H9 (cell line): ENCODE results near the gene ZNF664. TPM values are rescaled to one million over a fixed set of nuclear protein-coding genes. Genes with fewer than 3 reads are reported as not detected.

ENCODE experiments used
- DNase-seq: peaks from one replicate; pipeline ENCODE4 v3.0.0-alpha.2; 2017
- H2AFZ ChIP-seq: one replicate; pipeline ENCODE4 v1.6.1; 2013; ENCODE audit warnings: mild to moderate bottlenecking, low read length, control low read depth, moderate library complexity
- H2AK5ac ChIP-seq: 2 replicates; pipeline ENCODE4 v1.6.1; 2013; ENCODE audit warnings: low read length, control low read depth, mixed read lengths; ENCODE audit not compliant: insufficient read length
- H2BK120ac ChIP-seq: one replicate; pipeline ENCODE4 v1.6.1; 2013; ENCODE audit warnings: low read depth, mild to moderate bottlenecking, low read length, control low read depth, inconsistent platforms; ENCODE audit not compliant: poor library complexity, severe bottlenecking
- H2BK12ac ChIP-seq: 2 replicates; pipeline ENCODE4 v1.6.1; 2013; ENCODE audit warnings: low read length, control low read depth, mixed read lengths, low read depth; ENCODE audit not compliant: insufficient read length
- H2BK15ac ChIP-seq: 2 replicates; pipeline ENCODE4 v1.6.1; 2013; ENCODE audit warnings: low read depth, low read length, control low read depth
- H2BK20ac ChIP-seq: one replicate; pipeline ENCODE4 v1.6.1; 2013; ENCODE audit warnings: low read depth, mild to moderate bottlenecking, low read length, control low read depth, inconsistent platforms; ENCODE audit not compliant: poor library complexity, severe bottlenecking
- H2BK5ac ChIP-seq: 2 replicates; pipeline ENCODE4 v1.6.1; 2013; ENCODE audit warnings: low read length, control low read depth, mixed read lengths; ENCODE audit not compliant: insufficient read length
- H3K14ac ChIP-seq: 2 replicates; pipeline ENCODE4 v1.6.1; 2013; ENCODE audit warnings: low read length, control low read depth; ENCODE audit not compliant: insufficient read depth
- H3K18ac ChIP-seq: 2 replicates; pipeline ENCODE4 v1.6.1; 2013; ENCODE audit warnings: low read depth, mild to moderate bottlenecking, mixed read lengths, low read length, control low read depth; ENCODE audit not compliant: insufficient read length
- H3K23ac ChIP-seq: 2 replicates; pipeline ENCODE4 v1.6.1; 2013; ENCODE audit warnings: low read length, control low read depth, mixed read lengths, low read depth; ENCODE audit not compliant: insufficient read length
- H3K23me2 ChIP-seq: 2 replicates; pipeline ENCODE4 v1.6.1; 2013; ENCODE audit warnings: low read depth, mild to moderate bottlenecking, mixed read lengths, low read length, control low read depth; ENCODE audit not compliant: insufficient read length, poor library complexity, severe bottlenecking
- H3K27ac ChIP-seq: 2 replicates; pipeline ENCODE4 v1.5.1; 2013; ENCODE audit warnings: low read length, control low read depth, mixed read lengths, low read depth; ENCODE audit not compliant: insufficient read length
- H3K27me3 ChIP-seq: 2 replicates; pipeline ENCODE4 v1.6.1; 2013; ENCODE audit warnings: low read length, control low read depth, inconsistent platforms; ENCODE audit not compliant: insufficient read depth
- H3K4ac ChIP-seq: 2 replicates; pipeline ENCODE4 v1.6.1; 2013; ENCODE audit warnings: low read depth, mild to moderate bottlenecking, control low read depth, inconsistent platforms, low read length, moderate library complexity
- H3K4me1 ChIP-seq: 2 replicates; pipeline ENCODE4 v1.6.1; 2013; ENCODE audit warnings: low read length, control low read depth, inconsistent platforms; ENCODE audit not compliant: insufficient read depth
- H3K4me2 ChIP-seq: 2 replicates; pipeline ENCODE4 v1.6.1; 2013; ENCODE audit warnings: low read length, control low read depth, mixed read lengths; ENCODE audit not compliant: insufficient read length, insufficient read depth
- H3K56ac ChIP-seq: 2 replicates; pipeline ENCODE4 v1.6.1; 2013; ENCODE audit warnings: low read depth, mild to moderate bottlenecking, mixed read lengths, low read length, control low read depth; ENCODE audit not compliant: insufficient read length
- H3K79me1 ChIP-seq: 2 replicates; pipeline ENCODE4 v1.6.1; 2013; ENCODE audit warnings: low read depth, mild to moderate bottlenecking, moderate library complexity, low read length, control low read depth, inconsistent platforms; ENCODE audit not compliant: insufficient read depth, poor library complexity, severe bottlenecking
- H3K79me2 ChIP-seq: 2 replicates; pipeline ENCODE4 v1.6.1; 2013; ENCODE audit warnings: low read length, control low read depth, inconsistent platforms; ENCODE audit not compliant: insufficient read depth
- H3K9ac ChIP-seq: 2 replicates; pipeline ENCODE4 v1.6.1; 2013; ENCODE audit warnings: low read length, control low read depth, mixed read lengths; ENCODE audit not compliant: insufficient read length; ENCODE audit errors: extremely low read depth
- H3K9me3 ChIP-seq: one replicate; pipeline ENCODE4 v1.6.1; 2013; ENCODE audit warnings: low read depth, low read length, inconsistent platforms; ENCODE audit not compliant: control insufficient read depth
- H3T11ph ChIP-seq: one replicate; pipeline ENCODE4 v1.6.1; 2013; ENCODE audit warnings: mild to moderate bottlenecking, low read length, control low read depth, inconsistent platforms
- H4K20me1 ChIP-seq: one replicate; pipeline ENCODE4 v1.6.1; 2013; ENCODE audit not compliant: control insufficient read depth, insufficient read length, insufficient read depth
- H4K5ac ChIP-seq: 2 replicates; pipeline ENCODE4 v1.6.1; 2013; ENCODE audit warnings: low read depth, mild to moderate bottlenecking, mixed read lengths, low read length, control low read depth; ENCODE audit not compliant: insufficient read length
- H4K8ac ChIP-seq: replicated peaks from 2 replicates; pipeline ENCODE4 v1.6.1; 2013; ENCODE audit warnings: low read length, control low read depth, mixed read lengths, low read depth; ENCODE audit not compliant: insufficient read length
- H4K91ac ChIP-seq: 2 replicates; pipeline ENCODE4 v1.6.1; 2013; ENCODE audit warnings: low read depth, mild to moderate bottlenecking, moderate library complexity, mixed read lengths, low read length, control low read depth; ENCODE audit not compliant: insufficient read length
- H3K27ac Mint-ChIP-seq, 3 experiments: 2 replicates in 2 of 3; 3 replicates in 1 of 3; pipeline ENCODE4 v1.8.0; 2020 to 2021; ENCODE audit warnings: mixed read lengths in 3 of 3, mild to moderate bottlenecking in 1 of 3, moderate library complexity in 1 of 3
- H3K27me3 Mint-ChIP-seq: 2 replicates; pipeline ENCODE4 v1.8.0; 2021; ENCODE audit warnings: low read depth, mild to moderate bottlenecking, moderate library complexity, mixed read lengths
- H3K36me3 Mint-ChIP-seq, 3 experiments: 2 replicates in 2 of 3; 3 replicates in 1 of 3; pipeline ENCODE4 v1.8.0; 2020 to 2021; ENCODE audit warnings: low read depth in 3 of 3, mixed read lengths in 3 of 3; ENCODE audit not compliant: insufficient read depth in 1 of 3
- H3K4me1 Mint-ChIP-seq, 2 experiments: 2 replicates each; pipeline ENCODE4 v1.8.0; 2020; ENCODE audit warnings: mixed read lengths in 2 of 2
- H3K4me3 Mint-ChIP-seq, 2 experiments: 2 replicates in 1 of 2; 3 replicates in 1 of 2; pipeline ENCODE4 v1.8.0; 2020 to 2021; ENCODE audit warnings: mild to moderate bottlenecking in 2 of 2, mixed read lengths in 2 of 2, moderate library complexity in 1 of 2
- H3K9me3 Mint-ChIP-seq, 2 experiments: 2 replicates in 1 of 2; 3 replicates in 1 of 2; pipeline ENCODE4 v1.8.0; 2020; ENCODE audit warnings: mild to moderate bottlenecking in 2 of 2, mixed read lengths in 2 of 2, moderate library complexity in 1 of 2
- CTCF ChIP-seq: fragments of 200-600 bp; sonication (generic); conservative IDR thresholded peaks from 3 replicates; pipeline ENCODE4 v1.8.0; 2021; ENCODE audit warnings: antibody characterized with exemption, mild to moderate bottlenecking
- WGBS: extraction: QIAGEN DNeasy Blood & Tissue Kit; methylation state at CpG from one replicate; pipeline ENCODE4 v1.1.7; 2013; ENCODE audit warnings: missing lambda C conversion rate, low lambda C conversion rate, mixed read lengths; ENCODE audit not compliant: insufficient read length; ENCODE audit errors: extremely low coverage; 5-methylcytosine and 5-hydroxymethylcytosine counted together
- total RNA-seq: library from RNA; stranded (reverse); gene quantifications from 2 replicates; pipeline ENCODE4 v1.2.1, GENCODE V29; 2021

ZNF664 gene
- total RNA-seq, 1 experiment from 2014 or later = 29.5 TPM

- Mint-ChIP-seq H3K27ac (no peak overlapping the region), H3K4me3 (no peak overlapping the region), H3K9me3 (peaks cover 0 to 3% of the 10 kb centered on the region in 2 experiments; a peak in 1 of 5 replicates), H3K4me1 (peaks cover 31 to 33% of the 10 kb centered on the region in 2 experiments), H3K36me3 (peaks cover 0 to 6% (median 0%) of the 10 kb centered on the region in 3 experiments; a peak in 2 of 7 replicates), H3K27me3 (peaks cover 4% of the 10 kb centered on the region)
- Histone ChIP-seq H3K27me3 (no peaks in the 10 kb centered on the region), H2BK15ac (no peak overlapping the region), H3K79me1 (no peaks in the 10 kb centered on the region), H3K9ac (no peak overlapping the region), H3K4ac (no peak overlapping the region), H3T11ph (no peak overlapping the region), H4K91ac (no peak overlapping the region), H3K23ac (no peak overlapping the region), H2BK120ac (no peak overlapping the region), H3K79me2 (no peaks in the 10 kb centered on the region), H3K9me3 (no peaks in the 10 kb centered on the region), H2AFZ (no peak overlapping the region), H2BK5ac (no peak overlapping the region), H2BK20ac (no peak overlapping the region), H4K5ac (no peak overlapping the region), H3K14ac (no peak overlapping the region), H3K4me1 (no peaks in the 10 kb centered on the region), H3K56ac (no peak overlapping the region), H4K20me1 (no peaks in the 10 kb centered on the region), H2AK5ac (no peak overlapping the region), H3K18ac (no peak overlapping the region), H3K27ac (no peak overlapping the region), H3K23me2 (no peaks in the 10 kb centered on the region), H3K4me2 (no peak overlapping the region), H2BK12ac (no peak overlapping the region), H4K8ac (no peak overlapping the region)
- WGBS = no CpG with 5 or more reads among the region's 2 CpGs
- TF ChIP-seq CTCF = no peak
- DNase-seq = no peak
Observed at GRCh38 chr12:124033859-124034258, 60.8 kb downstream of the ZNF664 start.
